Measurements from ENCODE around the gene ANKRD53. TPM values are rescaled to one million over a fixed set of nuclear protein-coding genes. Genes with fewer than 3 reads are reported as not detected.

The ANKRD53 gene
- total RNA-seq, 3 donors from 2014 or later = 0.23 to 1.8 (median 0.75) TPM

DNA sequence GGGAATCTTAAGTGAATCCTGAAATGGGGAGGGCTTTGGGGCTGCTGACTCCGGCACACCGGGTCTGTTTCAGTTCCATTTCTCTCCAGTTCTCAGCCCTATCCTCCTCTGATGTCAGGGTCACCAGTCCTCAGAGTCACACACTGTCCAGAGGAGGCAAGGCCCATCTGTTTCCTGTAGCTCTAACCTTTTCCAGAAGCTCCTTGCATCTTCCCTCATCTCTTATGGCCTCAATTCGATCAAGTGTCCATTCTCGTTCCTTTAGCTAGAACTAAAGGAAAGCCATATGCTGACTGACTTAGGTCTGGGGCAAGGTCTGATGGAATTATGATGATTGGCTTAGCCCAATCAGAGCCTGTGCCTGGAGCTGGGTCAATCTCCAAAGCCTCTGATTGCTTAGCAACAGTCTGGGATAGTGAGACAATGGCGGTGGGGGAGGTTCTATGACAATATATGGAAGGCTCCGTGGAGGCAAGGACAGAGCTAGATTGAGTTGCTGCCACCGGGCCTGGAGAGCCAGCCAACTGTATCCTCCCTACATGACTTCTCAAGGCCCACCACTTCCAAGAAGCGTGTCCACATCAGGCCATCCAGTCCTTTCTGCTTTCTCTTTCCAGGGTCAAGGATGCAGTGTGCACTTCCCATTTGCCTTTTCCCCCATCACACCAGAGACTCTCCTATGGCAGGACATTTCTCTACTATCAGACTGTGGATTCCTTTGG lies 5.2 kb downstream of the ANKRD53 start:
- Histone ChIP-seq H3K4me1 (ENCODE audit: low read depth) (peaks cover 4% of the 10 kb centered on the region), H3K9me3 (no peaks in the 10 kb centered on the region), H3K4me3 (no peak overlapping the region), H3K36me3 (ENCODE audit: low read depth) (peaks cover 6% of the 10 kb centered on the region)
- no peak for DNase-seq
- no peak for ATAC-seq
- no peak for TF ChIP-seq CTCF (IDR thresholded peaks at IDR 0.05)
- intact Hi-C loops (cut with DNase I, micrococcal nuclease) = no loop called here

DNA sequence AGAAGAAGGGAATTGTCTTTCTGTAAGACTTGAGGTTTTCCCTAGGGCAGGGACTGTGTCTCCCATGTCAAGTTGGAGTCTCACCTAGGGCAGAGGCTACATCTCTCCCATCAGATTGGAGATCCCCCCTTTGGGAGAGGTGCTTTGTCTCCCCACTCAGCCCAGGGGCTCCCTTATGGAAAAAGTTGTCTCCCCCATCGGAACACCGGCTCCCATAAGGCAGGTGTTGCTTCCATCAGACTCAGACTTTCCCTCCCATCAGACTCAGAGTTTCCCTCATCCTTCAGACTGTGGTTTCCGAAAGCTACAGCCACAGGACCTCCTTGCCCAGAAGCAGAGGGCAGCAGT lies 5.8 kb downstream of the ANKRD53 start:
- no peaks in the 10 kb centered on the region for H3K9me3 ChIP-seq
- TF ChIP-seq CTCF (IDR thresholded peaks at IDR 0.05) = no peak
- ATAC-seq (no peak), DNase-seq (no peak)
- H3K36me3 ChIP-seq (ENCODE audit: low read depth) = peaks cover 6% of the 10 kb centered on the region
- no peak overlapping the region for H3K4me3 ChIP-seq
- intact Hi-C loops (cut with DNase I, micrococcal nuclease) = no loop called here
- H3K4me1 ChIP-seq (ENCODE audit: low read depth) = peaks cover 4% of the 10 kb centered on the region

DNA sequence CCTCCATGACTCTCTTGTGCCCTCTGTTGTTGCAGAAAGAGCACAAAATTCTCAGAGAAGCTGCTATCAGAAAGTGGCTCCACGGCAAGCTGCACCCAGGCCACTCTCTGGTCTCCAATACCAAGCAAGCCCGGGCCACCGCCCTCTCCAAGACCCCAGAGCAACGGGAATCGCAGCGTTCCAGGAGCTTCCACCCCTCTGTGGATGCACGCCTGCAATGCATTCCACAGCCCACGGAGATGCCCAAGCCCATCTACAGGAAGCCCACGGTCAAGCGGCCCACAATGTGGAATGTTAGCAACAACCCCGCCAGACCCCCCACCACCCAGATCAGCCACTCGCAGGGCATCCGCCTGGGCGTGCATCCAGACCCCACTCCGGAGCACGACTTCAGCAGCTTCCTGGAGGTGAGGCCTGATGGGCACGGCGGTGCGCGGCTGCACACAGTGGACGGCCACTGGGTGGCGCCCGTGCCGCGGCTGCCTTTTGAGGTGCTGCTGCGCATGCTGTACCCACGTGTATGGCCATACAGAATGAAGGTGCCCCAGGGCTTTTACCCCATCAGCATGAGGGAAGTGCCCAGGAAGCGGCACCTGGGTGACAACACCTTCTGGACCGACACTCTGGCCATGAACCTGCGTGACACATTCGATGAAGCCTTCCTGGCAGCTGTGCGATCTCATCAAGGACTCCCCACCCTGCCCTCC lies 6.3 kb downstream of the ANKRD53 start:
- peak; percentile 79 for TF ChIP-seq CTCF (IDR thresholded peaks at IDR 0.05)
- peak; percentile 79 to 82 (median 80) for DNase-seq
- intact Hi-C loops (cut with DNase I, micrococcal nuclease) = no loop called here
- Histone ChIP-seq H3K36me3 (ENCODE audit: low read depth) (peaks cover 6% of the 10 kb centered on the region), H3K9me3 (no peaks in the 10 kb centered on the region), H3K4me3 (no peak overlapping the region), H3K4me1 (ENCODE audit: low read depth) (peaks cover 4% of the 10 kb centered on the region)
- peak; percentile 97 for ATAC-seq

- DNase-seq = no peak
- Histone ChIP-seq H3K4me3 (no peak overlapping the region), H3K9me3 (no peaks in the 10 kb centered on the region), H3K4me1 (ENCODE audit: low read depth) (peaks cover 4% of the 10 kb centered on the region), H3K36me3 (ENCODE audit: low read depth) (peaks cover 6% of the 10 kb centered on the region)
- intact Hi-C loops (cut with DNase I, micrococcal nuclease) = no loop called here
- ATAC-seq = no peak
- TF ChIP-seq CTCF (IDR thresholded peaks at IDR 0.05) = no peak
Observed at GRCh38 chr2:70985283-70985688, 6.9 kb downstream of the ANKRD53 start.

DNA sequence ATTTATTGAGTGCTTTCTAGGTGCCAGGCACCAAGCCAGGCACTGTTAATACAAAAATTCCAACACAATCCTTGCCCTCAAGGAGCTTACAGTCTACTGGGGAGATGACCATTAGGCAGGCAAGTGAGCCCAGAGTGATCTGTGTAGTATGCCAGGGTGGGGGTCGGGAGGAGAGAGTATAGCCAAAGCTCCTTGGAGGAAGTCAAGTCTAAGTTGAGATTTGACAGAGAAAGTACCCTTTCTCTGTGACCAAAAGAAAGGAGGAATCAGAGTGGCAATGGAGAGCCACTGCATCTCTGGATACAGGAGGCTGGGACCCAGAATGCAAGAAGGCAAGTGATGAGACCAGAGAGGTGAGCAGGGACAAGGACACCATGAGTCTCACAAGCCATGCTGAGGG lies 7.5 kb downstream of the ANKRD53 start:
- ATAC-seq (no peak), DNase-seq (no peak)
- no peak overlapping the region for H3K4me3 ChIP-seq
- peaks cover 6% of the 10 kb centered on the region for H3K36me3 ChIP-seq (ENCODE audit: low read depth)
- no peak for TF ChIP-seq CTCF (IDR thresholded peaks at IDR 0.05)
- no peaks in the 10 kb centered on the region for H3K9me3 ChIP-seq
- intact Hi-C loops (cut with DNase I, micrococcal nuclease) = no loop called here
- H3K4me1 ChIP-seq (ENCODE audit: low read depth) = peaks cover 4% of the 10 kb centered on the region

Measured in mucosa of descending colon (tissue), 3 donors.